Left lobe of liver (tissue), 2 donors: ENCODE measurements around the gene CYTH3. TPM values are rescaled to one million over a fixed set of nuclear protein-coding genes. Genes with fewer than 3 reads are reported as not detected.
A peak's percentile ranks its signal among the peaks of the same experiment; 100 is the strongest.
"Not testable (repeated sequence)": the region's sequence is repeated elsewhere in the genome, so short reads cannot be mapped to it uniquely, and the experiment has no call there.

Experiments
- ATAC-seq: fragments of 200-7000 bp; cut with Tn5 transposase; one replicate; pipeline ENCODE4 v1.9.1; 2020; ENCODE audit warnings: mild to moderate bottlenecking, moderate library complexity
- DNase-seq: peaks from one replicate; pipeline ENCODE4 v3.0.0-alpha.2; 2020; ENCODE audit warnings: low spot score
- total RNA-seq: library from RNA; stranded (reverse); gene quantifications from one replicate; pipeline ENCODE4 v1.2.1, GENCODE V29; 2021
- donor health status: DM: no; HTN: no; CAD: no; lungs with moderate emphysema.
- donor health status: DM: no; HTN: yes; CAD: no.

CYTH3 gene
- total RNA-seq, 1 donor from 2014 or later: 3.8 TPM

GRCh38 chr7:6234384-6234783, 38.0 kb downstream of the CYTH3 start:
- DNase-seq: no peak
- no peak for ATAC-seq

DNA sequence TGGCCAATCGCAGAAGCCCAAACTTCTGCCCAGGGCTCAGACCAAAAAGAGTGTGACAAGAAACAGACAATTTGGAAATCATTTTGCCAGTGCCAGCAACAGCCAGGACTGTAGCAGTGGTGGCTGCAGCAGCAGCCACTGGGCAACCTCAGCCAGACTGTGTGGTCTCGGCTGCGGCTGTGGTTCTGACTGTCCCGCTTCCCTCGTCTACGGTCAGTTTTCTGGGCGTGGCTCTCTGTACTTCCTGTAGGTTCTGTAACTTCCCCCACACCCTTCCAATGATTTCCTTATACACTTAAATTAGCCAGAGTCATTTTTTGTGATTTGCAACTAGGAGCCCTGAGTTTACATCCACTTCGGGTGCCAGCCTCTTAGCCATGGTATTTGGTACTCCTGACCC, 39.9 kb downstream of the CYTH3 start:
- ATAC-seq: peak; percentile 58
- DNase-seq: no peak

DNA sequence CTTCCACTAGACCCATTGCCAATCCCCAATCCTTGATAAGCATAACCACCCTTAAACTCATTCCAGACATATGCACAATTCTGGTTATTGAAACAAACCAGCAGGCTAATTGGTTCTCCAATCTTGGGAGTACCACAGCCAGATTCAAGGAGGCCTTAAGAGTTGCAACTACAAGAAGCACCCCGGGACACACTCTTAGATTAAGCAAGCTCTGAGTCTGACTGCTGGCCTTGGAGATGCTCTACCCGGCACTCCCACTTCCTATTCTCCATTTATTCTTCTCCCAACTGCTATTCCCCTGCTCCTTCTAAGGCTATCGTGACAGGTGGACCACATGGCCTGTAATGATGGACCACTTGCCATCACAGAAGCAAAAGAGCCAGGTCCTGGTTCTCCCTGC, 40.3 kb downstream of the CYTH3 start:
- no peak for ATAC-seq
- DNase-seq: no peak

DNA sequence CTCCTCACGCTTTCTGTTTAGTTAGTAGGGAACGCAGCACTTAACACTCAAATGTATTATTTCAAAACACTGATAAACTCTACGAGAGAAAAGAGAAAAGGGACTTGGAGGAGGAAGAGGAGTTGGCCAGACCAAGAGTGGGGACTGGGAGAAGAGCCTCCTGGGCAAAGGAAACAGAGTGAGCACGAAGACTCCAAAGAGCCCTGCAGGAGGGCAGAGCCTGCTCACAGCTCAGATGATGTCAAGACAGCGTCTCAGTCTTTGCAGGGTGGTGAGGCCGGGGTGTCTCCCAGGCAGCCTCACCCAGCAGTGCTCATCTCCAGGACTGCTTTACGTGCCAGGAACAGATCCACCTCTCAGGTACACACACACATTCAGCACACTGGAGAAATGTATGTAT, 41.2 kb downstream of the CYTH3 start:
- DNase-seq: no peak
- no peak for ATAC-seq

- not testable (repeated sequence) for DNase-seq, ATAC-seq
Measured at GRCh38 chr7:6229284-6229683, 43.1 kb downstream of the CYTH3 start.

DNA sequence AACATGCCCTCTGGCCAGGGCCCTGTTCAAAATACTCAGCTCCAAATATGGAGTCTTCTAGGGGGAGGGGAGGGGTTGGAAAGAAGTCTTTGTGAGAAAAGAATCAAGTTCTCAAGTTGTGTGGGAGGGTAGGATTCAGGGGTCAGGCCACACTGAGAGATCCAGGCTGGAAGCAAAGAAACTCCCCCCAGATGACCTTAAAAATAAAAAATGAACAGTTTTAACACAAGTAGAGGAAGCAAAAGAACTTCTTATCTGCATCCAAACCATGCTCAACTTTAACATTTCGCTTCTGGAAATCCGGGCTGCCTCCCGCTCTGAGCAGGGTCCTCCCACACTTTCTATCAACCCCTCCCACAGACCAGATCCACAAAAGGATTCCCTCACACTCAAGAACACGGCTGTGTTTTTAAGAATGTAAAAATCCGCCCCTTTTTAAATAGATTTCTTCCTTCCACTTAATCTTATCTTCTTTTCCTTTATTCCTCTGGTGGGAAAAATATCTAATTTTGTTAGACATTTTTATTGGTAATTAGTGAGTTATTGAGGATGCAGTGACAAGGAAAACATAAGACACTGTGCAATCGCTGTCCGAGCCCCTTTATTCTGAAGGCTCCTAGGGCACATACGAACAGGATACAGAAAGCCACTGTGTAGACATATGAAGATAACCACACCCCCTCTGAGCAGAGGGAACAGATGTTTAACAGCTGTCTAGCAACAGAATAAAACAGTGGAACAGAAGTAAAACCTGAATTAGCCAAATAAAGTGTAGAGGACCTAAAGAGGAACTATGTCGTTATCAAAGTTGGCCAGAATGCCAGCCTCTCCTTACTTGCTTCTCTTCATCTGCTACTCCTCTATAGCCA, 43.8 kb downstream of the CYTH3 start:
- peak; percentile 43 for ATAC-seq
- DNase-seq: no peak

- no peak for ATAC-seq
Measured at GRCh38 chr7:6227294-6227846, 45.1 kb downstream of the CYTH3 start.

DNA sequence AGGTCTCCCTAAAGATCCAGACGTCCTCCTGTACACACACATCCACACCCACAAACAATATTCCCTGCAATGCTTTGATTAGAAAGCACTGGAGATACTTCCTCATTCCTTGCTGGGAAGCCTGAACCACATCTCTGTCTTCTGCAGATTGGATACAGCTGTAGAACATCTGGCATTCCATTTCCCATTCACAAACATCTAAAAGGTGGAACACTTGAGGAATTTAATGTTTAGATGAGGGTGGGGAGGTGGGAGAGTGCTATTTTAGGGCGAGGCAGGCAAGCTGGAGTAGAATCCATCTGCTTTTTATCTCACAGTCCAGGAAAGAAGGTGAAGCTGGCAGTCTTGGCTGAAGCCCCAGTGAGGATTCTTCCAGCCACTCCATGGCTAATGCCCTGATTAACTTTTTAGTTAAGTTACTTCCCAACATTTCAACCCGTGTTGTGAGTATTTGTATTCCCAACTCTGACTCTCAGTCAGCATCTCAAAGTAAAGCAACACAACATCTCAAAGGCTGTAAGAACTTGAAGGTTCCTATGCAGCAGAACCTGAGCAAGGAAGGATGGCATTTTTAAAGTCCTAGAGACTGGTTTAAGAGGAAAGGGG, 46.1 kb downstream of the CYTH3 start:
- ATAC-seq: no peak

More at GRCh38 chr7:6227294-6227846, 45.1 kb downstream of the CYTH3 start:
- DNase-seq: no peak

DNA sequence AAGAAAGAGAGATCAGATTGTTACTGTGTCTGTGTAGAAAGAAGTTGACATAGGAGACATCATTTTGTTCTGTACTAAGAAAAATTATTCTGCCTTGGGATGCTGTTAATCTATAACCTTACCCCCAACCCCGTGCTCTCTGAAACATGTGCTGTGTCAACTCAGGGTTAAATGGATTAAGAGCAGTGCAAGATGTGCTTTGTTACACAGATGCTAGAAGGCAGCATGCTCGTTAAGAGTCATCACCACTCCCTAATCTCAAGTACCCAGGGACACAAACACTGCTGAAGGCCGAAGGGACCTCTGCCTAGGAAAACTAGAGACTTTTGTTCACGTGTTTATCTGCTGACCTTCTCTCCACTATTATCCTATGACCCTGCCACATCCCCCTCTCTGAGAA, 49.0 kb downstream of the CYTH3 start:
- ATAC-seq, DNase-seq: not testable (repeated sequence)

More for the DNA sequence above, 46.1 kb downstream of the CYTH3 start:
- DNase-seq: no peak

DNA sequence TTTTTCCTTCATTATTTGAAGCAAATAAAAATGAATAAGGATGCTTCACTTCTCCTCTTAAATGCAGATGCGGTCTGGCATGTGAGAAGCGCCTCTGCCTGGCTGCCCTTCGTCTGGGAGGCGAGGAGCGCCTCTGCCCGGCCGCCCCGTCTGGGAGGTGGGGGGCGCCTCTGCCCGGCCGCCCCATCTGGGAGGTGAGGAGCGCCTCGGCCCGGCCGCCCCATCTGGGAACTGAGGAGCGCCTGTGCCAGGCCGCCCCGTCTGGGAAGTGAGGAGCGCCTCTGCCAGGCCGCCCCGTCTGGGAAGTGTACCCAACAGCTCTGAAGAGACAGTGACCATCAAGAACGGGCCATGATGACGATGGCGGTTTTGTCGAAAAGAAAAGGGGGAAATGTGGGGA, 49.4 kb downstream of the CYTH3 start:
- ATAC-seq, DNase-seq: not testable (repeated sequence)

DNA sequence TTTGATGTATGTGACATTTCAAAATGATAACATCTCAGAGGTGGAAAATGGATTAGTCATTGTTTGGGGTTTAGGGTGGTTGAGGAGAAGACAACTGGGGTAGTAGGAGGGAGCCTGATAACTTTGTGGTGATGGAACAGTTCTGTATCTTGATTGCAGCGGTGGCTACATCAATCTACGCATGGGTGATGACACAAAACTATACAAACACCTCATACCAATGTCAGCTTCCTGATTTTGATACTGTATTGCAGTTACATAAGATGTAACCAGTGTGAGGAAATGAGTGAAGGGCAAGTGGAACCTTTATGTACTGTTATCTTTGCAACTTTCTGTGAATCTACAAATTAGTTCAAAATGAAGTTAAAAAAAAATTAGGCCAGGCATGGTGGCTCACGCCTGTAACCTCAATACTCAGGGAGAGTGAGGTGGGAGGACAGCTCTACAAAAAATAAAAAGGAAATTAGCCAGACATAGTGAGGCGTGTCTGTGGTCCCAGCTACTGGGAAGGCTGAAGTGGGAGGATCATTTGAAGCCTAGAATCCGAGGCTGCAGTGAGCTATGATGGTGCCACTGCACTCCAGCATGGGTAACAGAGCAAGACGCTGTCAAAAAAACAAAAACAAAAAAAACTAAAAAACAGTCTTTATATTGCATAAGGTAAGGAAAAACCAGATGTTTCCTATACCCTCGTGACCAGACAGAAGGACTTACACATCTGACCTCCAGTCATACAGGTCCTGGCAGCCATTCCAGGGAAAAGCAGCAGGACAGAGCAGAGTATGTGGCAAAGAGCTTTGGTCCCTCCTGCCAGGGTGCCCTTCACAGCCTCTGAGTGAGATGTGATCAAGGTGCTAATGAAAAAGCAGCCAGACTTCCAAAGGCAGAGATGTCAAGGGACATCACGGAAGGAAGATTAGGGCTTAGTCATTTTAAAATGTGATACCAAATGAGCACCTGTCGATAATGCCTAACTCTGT, 50.8 kb downstream of the CYTH3 start:
- no peak for DNase-seq
- no peak for ATAC-seq

DNA sequence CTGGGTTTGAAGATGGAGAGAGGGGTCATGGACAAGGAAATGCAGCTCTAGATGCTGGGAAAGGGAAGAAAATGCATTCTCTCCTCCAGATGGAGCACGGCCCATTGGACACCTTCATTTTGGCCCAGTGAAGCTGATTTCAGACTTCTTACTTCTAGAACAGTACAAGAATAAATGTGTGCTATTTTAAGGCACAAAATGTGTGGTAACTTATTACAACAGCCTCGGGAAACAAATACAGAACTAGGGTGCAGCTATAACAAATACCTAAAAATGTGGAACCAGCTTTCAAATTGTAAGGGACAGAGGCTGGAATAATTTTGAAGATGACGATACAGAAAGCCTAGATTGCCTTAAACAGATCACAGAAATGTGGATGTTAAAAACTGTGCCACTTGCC, 54.1 kb downstream of the CYTH3 start:
- DNase-seq (no peak), ATAC-seq (no peak)

DNA sequence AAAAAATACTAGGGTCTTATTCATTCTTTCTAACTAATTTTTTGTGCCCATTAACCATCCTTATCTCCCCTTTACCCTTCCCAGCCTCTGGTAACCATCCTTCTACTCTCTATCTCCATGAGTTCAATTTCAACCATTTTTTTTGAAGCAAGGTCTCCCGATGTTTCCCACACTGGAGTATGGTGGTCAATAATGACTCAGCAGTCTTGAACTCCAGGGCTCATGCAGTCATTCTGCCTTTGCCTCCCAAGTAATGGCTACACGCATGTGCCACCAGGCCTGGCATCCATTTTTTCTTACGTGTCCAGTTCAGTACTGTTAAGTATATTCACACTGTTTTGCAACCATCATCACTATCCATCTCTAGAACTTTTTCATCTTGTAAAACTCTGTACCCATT, 60.4 kb downstream of the CYTH3 start:
- ATAC-seq: no peak
- no peak for DNase-seq

- DNase-seq (no peak), ATAC-seq (no peak)
Measured at GRCh38 chr7:6210621-6211372, 61.6 kb downstream of the CYTH3 start.

- no peak for ATAC-seq
- DNase-seq: no peak
Measured at GRCh38 chr7:6209340-6209739, 63.1 kb downstream of the CYTH3 start.

DNA sequence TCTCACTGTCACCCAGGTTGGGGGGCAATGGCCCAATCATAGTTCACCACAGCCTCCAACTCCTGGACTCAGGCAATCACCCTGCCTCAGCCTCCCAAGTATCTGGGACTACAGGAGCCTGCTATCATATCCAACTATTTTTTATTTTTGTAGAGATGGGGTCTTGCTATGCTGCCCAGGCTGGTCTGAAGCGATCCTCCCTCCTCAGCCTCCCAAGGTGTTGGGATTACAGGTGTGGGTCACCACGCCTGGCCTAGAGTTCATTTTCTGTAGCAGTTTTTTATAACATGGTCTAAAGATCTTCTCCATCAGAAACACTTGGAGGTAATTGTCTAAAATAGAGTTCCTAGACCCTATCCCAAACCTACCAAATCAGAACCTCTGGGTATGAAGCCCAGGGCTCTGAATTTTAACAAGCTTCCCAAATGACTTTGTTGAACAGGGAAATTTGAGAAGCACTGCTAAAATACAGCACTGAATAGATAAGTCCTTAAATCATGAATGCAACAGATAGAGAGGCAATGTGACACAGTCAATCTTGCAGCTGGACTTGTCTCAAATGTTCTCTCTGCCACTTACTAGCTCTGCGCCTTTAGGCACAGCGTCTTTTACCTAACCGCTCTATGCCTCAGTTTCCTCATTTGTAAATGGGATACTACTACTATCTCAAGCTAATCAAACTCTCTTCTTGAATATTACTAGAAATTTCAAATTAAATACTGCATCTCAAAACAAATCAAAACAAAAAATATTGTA, 63.7 kb downstream of the CYTH3 start:
- DNase-seq (no peak), ATAC-seq (no peak)

DNA sequence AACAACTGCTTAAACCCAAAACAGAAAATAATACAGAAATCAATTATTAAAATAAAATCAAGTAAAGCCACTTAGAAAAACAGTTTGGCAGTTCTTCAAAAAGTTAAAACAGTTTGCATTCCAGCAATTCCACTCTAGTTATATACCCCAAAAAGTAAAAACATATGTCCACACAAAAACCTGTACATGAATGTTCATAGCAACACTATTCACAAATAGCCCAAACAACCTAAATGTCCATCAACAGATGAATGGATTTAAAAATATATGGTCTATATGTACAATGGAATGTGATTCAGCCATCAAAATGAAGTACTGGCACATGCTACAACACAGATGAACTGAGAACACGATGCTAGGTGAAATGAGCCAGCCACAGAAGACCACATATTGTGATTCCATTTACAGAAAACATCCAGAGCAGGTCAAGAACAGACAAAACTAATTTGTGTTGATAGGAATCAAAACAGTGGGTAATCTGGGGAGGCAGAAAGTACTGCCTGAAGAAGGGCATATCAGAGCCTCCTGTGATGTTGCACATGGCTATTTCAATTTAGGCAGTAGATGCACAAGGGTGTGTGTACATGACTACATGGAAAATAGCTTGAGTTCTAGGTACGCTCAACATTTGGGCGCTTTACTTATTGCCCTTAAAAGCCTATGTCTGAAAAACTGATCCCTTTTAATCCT, 66.3 kb downstream of the CYTH3 start:
- DNase-seq: no peak
- no peak for ATAC-seq

GRCh38 chr7:6203381-6203780, 69.0 kb downstream of the CYTH3 start:
- DNase-seq: no peak
- ATAC-seq: no peak

DNA sequence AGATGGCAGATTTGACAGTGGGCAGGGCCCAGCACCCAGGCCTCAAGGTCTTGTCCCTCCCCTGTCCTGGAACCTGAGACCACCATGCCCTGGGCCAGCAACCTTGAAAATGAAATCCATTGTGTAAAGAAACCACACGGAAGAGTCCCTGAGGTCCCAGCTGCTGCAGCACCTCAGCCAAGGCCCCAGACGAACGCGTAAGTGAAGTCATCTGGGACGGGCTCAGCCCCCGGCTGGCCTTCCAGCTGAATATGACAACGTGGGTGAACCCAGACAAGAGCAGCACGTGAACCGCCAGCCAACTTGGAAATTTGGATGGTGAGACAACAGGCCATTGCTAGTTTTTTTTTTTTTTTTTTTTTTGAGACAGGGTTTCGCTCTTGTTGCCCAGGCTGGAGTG, 70.3 kb downstream of the CYTH3 start:
- ATAC-seq (no peak), DNase-seq (no peak)
